Esophagus squamous epithelium (tissue), 5 donors: ENCODE measurements around the gene TOB2. TPM values are rescaled to one million over a fixed set of nuclear protein-coding genes. Genes with fewer than 3 reads are reported as not detected.

ENCODE experiments used
- DNase-seq: peaks from one replicate; lab custom pipeline; 2025; lab: John Stamatoyannopoulos, UW
- H3K27ac ChIP-seq, 4 donors: fragments of 200-600 bp; sonication (generic); one replicate each; pipeline ENCODE4 v1.5.1; 2016 to 2019; ENCODE audit warnings: mild to moderate bottlenecking in 1 of 4
- H3K27me3 ChIP-seq, 4 donors: fragments of 200-600 bp; sonication (generic); 1 replicate in 3 of 4; 2 replicates in 1 of 4; pipeline versions ENCODE4 v1.5.1 to v1.6.0; 2017 to 2021; ENCODE audit warnings: antibody characterized with exemption in 1 of 4
- H3K36me3 ChIP-seq, 3 donors: fragments of 200-600 bp; sonication (generic); one replicate each; pipeline ENCODE4 v1.5.1; 2016 to 2019
- H3K4me1 ChIP-seq, 3 donors: fragments of 200-600 bp; sonication (generic); one replicate each; pipeline ENCODE4 v1.5.1; 2017 to 2019
- H3K4me3 ChIP-seq, 4 donors: fragments of 200-600 bp; sonication (generic); 1 replicate in 3 of 4; 2 replicates in 1 of 4; pipeline ENCODE4 v1.5.1; 2016 to 2019; ENCODE audit warnings: mild to moderate bottlenecking in 2 of 4, moderate library complexity in 1 of 4
- H3K9me3 ChIP-seq, 3 donors: fragments of 200-600 bp; sonication (generic); one replicate each; pipeline ENCODE4 v1.5.1; 2016 to 2019
- POLR2A ChIP-seq, 4 donors: fragments of 450-650 bp; IDR thresholded peaks; one replicate each; pipeline ENCODE4 v1.6.1; 2017; ENCODE audit warnings: antibody characterized with exemption in 4 of 4, mild to moderate bottlenecking in 4 of 4, moderate library complexity in 3 of 4
- WGBS, 2 donors: methylation state at CpG; one replicate each; pipeline ENCODE4 v1.1.5; 2018; 5-methylcytosine and 5-hydroxymethylcytosine counted together
- intact Hi-C: fragments of 100-400 bp; cut with DNase I; formaldehyde crosslinking; loops from one replicate; pipeline ENCODE4 v1.15.0; 2022
- total RNA-seq, 4 donors: library from RNA; depleted of rRNA; stranded (reverse); fragments of >200 nt; gene quantifications; one replicate each; pipeline ENCODE4 v1.1.0, GENCODE V29; 2016
- TF ChIP-seq, protein P1 (sequence below), 6 experiments: fragments of 450-650 bp in 4 of 6; fragments of 200-600 bp in 2 of 6; sonication (generic) in 2 of 6; IDR thresholded peaks; one replicate each; pipeline ENCODE4 v1.5.1; 2016 to 2019; ENCODE audit warnings: antibody characterized with exemption in 6 of 6, mild to moderate bottlenecking in 4 of 6, moderate library complexity in 4 of 6
- donor health status: DM: yes; HTN: yes; CAD: no.

The TOB2 gene
- total RNA-seq, 4 donors from 2014 or later: 15.7 to 30.5 (median 21.0) TPM

- WGBS, 2 donors: 68 to 72% methylated on average over 7 to 12 of the region's 15 CpGs
- Histone ChIP-seq H3K36me3 (peaks cover 0 to 34% (median 0%) of the 10 kb centered on the region in 3 donors), H3K9me3 (no peaks in the 10 kb centered on the region), H3K4me1 (peaks cover 15 to 81% (median 52%) of the 10 kb centered on the region in 3 donors), H3K27me3 (no peaks in the 10 kb centered on the region), H3K27ac (peak overlapping the region; percentile 40 to 84 (median 78)), H3K4me3 (no peak overlapping the region)
- no peak for DNase-seq
- no peak for TF ChIP-seq POLR2A (IDR thresholded peaks at IDR 0.05)
- TF ChIP-seq, protein P1, sequence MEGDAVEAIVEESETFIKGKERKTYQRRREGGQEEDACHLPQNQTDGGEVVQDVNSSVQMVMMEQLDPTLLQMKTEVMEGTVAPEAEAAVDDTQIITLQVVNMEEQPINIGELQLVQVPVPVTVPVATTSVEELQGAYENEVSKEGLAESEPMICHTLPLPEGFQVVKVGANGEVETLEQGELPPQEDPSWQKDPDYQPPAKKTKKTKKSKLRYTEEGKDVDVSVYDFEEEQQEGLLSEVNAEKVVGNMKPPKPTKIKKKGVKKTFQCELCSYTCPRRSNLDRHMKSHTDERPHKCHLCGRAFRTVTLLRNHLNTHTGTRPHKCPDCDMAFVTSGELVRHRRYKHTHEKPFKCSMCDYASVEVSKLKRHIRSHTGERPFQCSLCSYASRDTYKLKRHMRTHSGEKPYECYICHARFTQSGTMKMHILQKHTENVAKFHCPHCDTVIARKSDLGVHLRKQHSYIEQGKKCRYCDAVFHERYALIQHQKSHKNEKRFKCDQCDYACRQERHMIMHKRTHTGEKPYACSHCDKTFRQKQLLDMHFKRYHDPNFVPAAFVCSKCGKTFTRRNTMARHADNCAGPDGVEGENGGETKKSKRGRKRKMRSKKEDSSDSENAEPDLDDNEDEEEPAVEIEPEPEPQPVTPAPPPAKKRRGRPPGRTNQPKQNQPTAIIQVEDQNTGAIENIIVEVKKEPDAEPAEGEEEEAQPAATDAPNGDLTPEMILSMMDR (IDR thresholded peaks at IDR 0.05): no peak
- intact Hi-C loops: no loop called here
These were observed 34.7 kb upstream of the TOB2 start for GRCh38 chr22:41481131-41481830.

DNA sequence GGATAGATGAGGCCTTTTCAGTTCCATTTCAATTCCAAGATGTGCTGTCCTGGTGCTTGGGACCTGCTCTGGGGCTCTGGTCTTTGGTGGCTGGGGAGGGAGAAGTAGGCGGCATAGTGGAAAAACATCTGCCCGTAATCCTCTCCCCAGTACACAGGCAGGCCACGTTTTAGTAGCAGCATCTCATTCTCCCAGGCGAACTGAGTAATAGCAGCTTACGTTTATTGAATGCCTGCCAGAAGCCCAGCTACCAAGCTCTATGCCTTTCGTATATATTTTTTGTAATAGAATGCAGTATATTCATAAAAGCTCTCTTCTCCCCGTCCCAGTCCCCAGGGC is 33.8 kb upstream of the TOB2 start:
- Histone ChIP-seq H3K4me1 (peaks cover 15 to 79% (median 50%) of the 10 kb centered on the region in 3 donors), H3K9me3 (no peaks in the 10 kb centered on the region), H3K27me3 (no peaks in the 10 kb centered on the region), H3K27ac (peak overlapping the region; percentile 17 to 84 (median 78)), H3K4me3 (no peak overlapping the region), H3K36me3 (peaks cover 0 to 34% (median 0%) of the 10 kb centered on the region in 3 donors)
- intact Hi-C loops: no loop called here
- TF ChIP-seq, protein P1 (IDR thresholded peaks at IDR 0.05): no peak
- no peak for TF ChIP-seq POLR2A (IDR thresholded peaks at IDR 0.05)
- no peak for DNase-seq
- WGBS, 2 donors: 34 to 47% methylated on average over 5 to 7 of the region's 7 CpGs

GRCh38 chr22:41479671-41480396 is 33.2 kb upstream of the TOB2 start:
- TF ChIP-seq, protein P1 (IDR thresholded peaks at IDR 0.05): no peak
- TF ChIP-seq POLR2A (IDR thresholded peaks at IDR 0.05): no peak

GRCh38 chr22:41478891-41479521 is 32.4 kb upstream of the TOB2 start:
- no peak for DNase-seq
- TF ChIP-seq, protein P1 (IDR thresholded peaks at IDR 0.05): no peak
- no peak for TF ChIP-seq POLR2A (IDR thresholded peaks at IDR 0.05)
- H3K9me3 ChIP-seq: no peaks in the 10 kb centered on the region
- whole genome bisulfite sequencing, 2 donors: 62 to 75% methylated on average over 7 of the region's 7 CpGs
- H3K4me3 ChIP-seq: no peak overlapping the region
- intact Hi-C loops: no loop called here
- peaks cover 9 to 70% (median 41%) of the 10 kb centered on the region in 3 donors for H3K4me1 ChIP-seq
- H3K36me3 ChIP-seq: peaks cover 0 to 34% (median 0%) of the 10 kb centered on the region in 3 donors
- no peaks in the 10 kb centered on the region for H3K27me3 ChIP-seq
- H3K27ac ChIP-seq: peak overlapping the region; percentile 24 to 84 (median 78)

More at GRCh38 chr22:41479671-41480396, 33.2 kb upstream of the TOB2 start:
- Histone ChIP-seq H3K27me3 (no peaks in the 10 kb centered on the region), H3K9me3 (no peaks in the 10 kb centered on the region), H3K4me3 (no peak overlapping the region), H3K4me1 (peaks cover 9 to 77% (median 45%) of the 10 kb centered on the region in 3 donors), H3K27ac (peak overlapping the region; percentile 24 to 84 (median 78)), H3K36me3 (peaks cover 0 to 34% (median 0%) of the 10 kb centered on the region in 3 donors)
- no peak for DNase-seq
- intact Hi-C loops: no loop called here
- WGBS, 2 donors: 63 to 82% methylated on average over 3 to 6 of the region's 6 CpGs
